Measurements from ENCODE around the gene RLBP1. TPM values are rescaled to one million over a fixed set of nuclear protein-coding genes. Genes with fewer than 3 reads are reported as not detected.

Gene RLBP1
- total and polyA plus RNA-seq, 2 of the 4 experiments (the other 2 are of a cell fraction): not detected

- no peaks in the 10 kb centered on the region for H3K27me3 ChIP-seq (ENCODE audit: control insufficient read depth, insufficient read depth, low read length)
- H3K4me3 ChIP-seq (ENCODE audit: insufficient read depth, low read depth, low read length): no peak overlapping the region
- no peak overlapping the region for H3K4me2 ChIP-seq (ENCODE audit: low read depth, low read length)
- TF ChIP-seq ELK1 (IDR thresholded peaks at IDR 0.05; ENCODE audit: borderline replicate concordance, low read depth, low read length): no peak
- no peak for TF ChIP-seq RAD21 (IDR thresholded peaks at IDR 0.05; ENCODE audit: low read length)
- TF ChIP-seq MAZ (IDR thresholded peaks at IDR 0.05; ENCODE audit: borderline replicate concordance, low read depth, low read length): no peak
- no peak for TF ChIP-seq MAFK (IDR thresholded peaks at IDR 0.05; ENCODE audit: low read depth, low read length)
- no peak for TF ChIP-seq MXI1 (IDR thresholded peaks at IDR 0.05; ENCODE audit: borderline replicate concordance, low read depth, low read length)
- TF ChIP-seq CHD1 (IDR thresholded peaks at IDR 0.05; ENCODE audit: low read depth, low read length): no peak
- no peak for TF ChIP-seq RFX5 (IDR thresholded peaks at IDR 0.05; ENCODE audit: low read depth, low read length)
- TF ChIP-seq FOS (IDR thresholded peaks at IDR 0.05; ENCODE audit: low read depth, low read length): no peak
- TF ChIP-seq CTCF (conservative IDR thresholded peaks at IDR 0.05; ENCODE audit: low read depth, low read length): no peak
- TF ChIP-seq POLR2A (IDR thresholded peaks at IDR 0.05; ENCODE audit: low read depth, low read length): no peak
- TF ChIP-seq SMC3 (IDR thresholded peaks at IDR 0.05; ENCODE audit: low read depth, low read length): no peak
- TF ChIP-seq BHLHE40 (IDR thresholded peaks at IDR 0.05; ENCODE audit: low read depth, low read length): no peak
- TF ChIP-seq RCOR1 (IDR thresholded peaks at IDR 0.05; ENCODE audit: insufficient replicate concordance, low read length): no peak
- no peak for TF ChIP-seq NFE2L2 (IDR thresholded peaks at IDR 0.05; ENCODE audit: low read depth, low read length)
- TF ChIP-seq USF2 (IDR thresholded peaks at IDR 0.05; ENCODE audit: low read depth, low read length): no peak
- TF ChIP-seq CEBPB (IDR thresholded peaks at IDR 0.05; ENCODE audit: low read depth, low read length): no peak
- in situ Hi-C loops (cut with MboI; ENCODE audit: low sequenced_read_pairs): no loop called here
- H2AFZ ChIP-seq (replicated peaks; ENCODE audit: low read length, poor library complexity): no peak overlapping the region
- WGBS, 2 experiments (ENCODE audit: extremely low coverage in 2 of 2, insufficient read length in 1 of 2): no CpG with 5 or more reads among the region's 6 CpGs
- no peaks in the 10 kb centered on the region for H4K20me1 ChIP-seq (ENCODE audit: insufficient read depth, low read length)
- H2BK15ac ChIP-seq (ENCODE audit: low read depth, low read length): no peak overlapping the region
- no peak overlapping the region for H2BK5ac ChIP-seq (ENCODE audit: low read depth, low read length, poor library complexity, severe bottlenecking)
- no peak overlapping the region for H2AK5ac ChIP-seq (ENCODE audit: low read depth, low read length)
- no peak overlapping the region for H4K8ac ChIP-seq (ENCODE audit: low read depth in 2 of 2, low read length in 2 of 2)
- peaks cover 2% of the 10 kb centered on the region for H3K4me1 ChIP-seq (ENCODE audit: control insufficient read depth, insufficient read depth, low read length)
- peaks cover 0 to 8% of the 10 kb centered on the region in 2 experiments; a peak in 1 of 4 replicates for H3K79me1 ChIP-seq (ENCODE audit: low read depth in 1 of 2, low read length in 2 of 2)
- H3K9me3 ChIP-seq (ENCODE audit: control insufficient read depth, insufficient read depth, low read length): no peaks in the 10 kb centered on the region
- no peak overlapping the region for H3K23ac ChIP-seq (ENCODE audit: low read depth, low read length)
- peaks cover 33% of the 10 kb centered on the region for H3K36me3 ChIP-seq (ENCODE audit: control insufficient read depth, insufficient read depth, low read length)
- H3K9me1 ChIP-seq (ENCODE audit: insufficient read depth, low read length): peaks cover 13% of the 10 kb centered on the region
- H3K27ac ChIP-seq (ENCODE audit: insufficient read depth, low read length): no peak overlapping the region
- ATAC-seq (ENCODE audit: low read depth) (no peak), DNase-seq (no peak)
- CTCF ChIA-PET: no interaction called here
- no peak overlapping the region for H3K18ac ChIP-seq (ENCODE audit: low read depth, low read length)
- H3K9ac ChIP-seq (ENCODE audit: low read depth, low read length): no peak overlapping the region
- POLR2A ChIA-PET (ENCODE audit: unreplicated experiment): no interaction called here
- H2BK120ac ChIP-seq (ENCODE audit: low read depth, low read length): no peak overlapping the region
- no peak overlapping the region for H4K91ac ChIP-seq (ENCODE audit: insufficient read depth, low read depth, low read length)
- H3K14ac ChIP-seq (replicated peaks; ENCODE audit: low read depth, low read length): no peak overlapping the region
- H2AK9ac ChIP-seq (replicated peaks; ENCODE audit: low read depth, low read length, poor library complexity): no peak overlapping the region
- no TSS peak for BruUV-seq (replicated peaks)
- dilution Hi-C loops (cut with HindIII; ENCODE audit: low sequenced_read_pairs, unreplicated experiment): no loop called here
- H3K56ac ChIP-seq (ENCODE audit: extremely low read depth, insufficient read depth, low read length): no peak overlapping the region
- no peak overlapping the region for H2BK20ac ChIP-seq (ENCODE audit: low read depth, low read length)
- no peak overlapping the region for H3K4ac ChIP-seq (ENCODE audit: low read depth, low read length)
- no peak overlapping the region for H4K5ac ChIP-seq (ENCODE audit: low read depth, low read length)
- intact Hi-C loops (cut with micrococcal nuclease): no loop called here
Observed at GRCh38 chr15:89184357-89184756, 37.0 kb downstream of the RLBP1 start.
